Activated T-cell treated with anti-CD3 and anti-CD28 coated beads for 4 hours (primary cell): ENCODE measurements around the gene TJP3.
A peak's percentile ranks its signal among the peaks of the same experiment; 100 is the strongest.

ENCODE experiments used
- DNase-seq: peaks from one replicate; pipeline ENCODE4 v3.0.0-alpha.2; 2020

TJP3 gene

DNA sequence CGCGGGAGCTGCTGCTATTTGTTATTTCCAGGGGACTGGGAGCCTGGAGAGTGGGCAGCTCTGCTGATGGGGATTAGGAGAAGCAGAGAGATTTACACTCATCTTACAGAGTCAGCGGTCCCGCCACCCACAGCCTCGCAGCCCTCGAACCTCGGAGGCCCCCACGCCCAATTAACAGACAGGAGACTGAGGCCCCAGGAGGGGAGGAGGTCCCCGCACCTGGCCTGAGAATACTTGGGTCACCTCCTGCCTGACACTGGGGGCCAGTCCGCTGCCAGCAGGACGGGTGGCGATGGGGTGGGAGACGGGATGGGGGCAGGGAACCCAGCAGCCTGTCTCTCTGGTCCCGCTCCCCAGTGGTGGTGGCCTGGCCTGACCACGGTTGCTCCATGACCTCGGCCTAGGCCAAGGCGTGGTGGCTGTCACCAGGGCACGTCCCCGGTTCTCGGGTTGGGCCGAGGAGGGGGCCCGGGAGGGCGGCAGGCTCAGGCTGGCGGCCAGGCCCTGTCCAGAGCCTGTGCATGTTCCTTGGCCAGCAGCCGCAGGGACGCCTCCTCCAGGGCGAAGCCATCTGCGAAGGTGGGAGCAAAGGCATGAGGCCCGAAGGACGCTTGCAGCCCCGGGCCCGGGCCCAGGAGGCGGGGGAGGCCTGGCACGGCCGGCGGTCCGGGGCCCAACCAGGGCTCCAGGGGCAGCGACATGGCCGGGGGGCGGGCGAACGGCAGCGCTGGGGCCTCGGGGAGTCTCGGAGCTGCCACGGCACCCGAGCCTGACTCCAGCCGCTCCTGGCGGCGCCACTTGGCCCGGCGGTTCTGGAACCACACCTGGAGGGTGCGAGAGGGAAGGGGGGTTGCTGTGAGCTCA, 62.2 kb downstream of the TJP3 start:
- DNase-seq = no peak

DNA sequence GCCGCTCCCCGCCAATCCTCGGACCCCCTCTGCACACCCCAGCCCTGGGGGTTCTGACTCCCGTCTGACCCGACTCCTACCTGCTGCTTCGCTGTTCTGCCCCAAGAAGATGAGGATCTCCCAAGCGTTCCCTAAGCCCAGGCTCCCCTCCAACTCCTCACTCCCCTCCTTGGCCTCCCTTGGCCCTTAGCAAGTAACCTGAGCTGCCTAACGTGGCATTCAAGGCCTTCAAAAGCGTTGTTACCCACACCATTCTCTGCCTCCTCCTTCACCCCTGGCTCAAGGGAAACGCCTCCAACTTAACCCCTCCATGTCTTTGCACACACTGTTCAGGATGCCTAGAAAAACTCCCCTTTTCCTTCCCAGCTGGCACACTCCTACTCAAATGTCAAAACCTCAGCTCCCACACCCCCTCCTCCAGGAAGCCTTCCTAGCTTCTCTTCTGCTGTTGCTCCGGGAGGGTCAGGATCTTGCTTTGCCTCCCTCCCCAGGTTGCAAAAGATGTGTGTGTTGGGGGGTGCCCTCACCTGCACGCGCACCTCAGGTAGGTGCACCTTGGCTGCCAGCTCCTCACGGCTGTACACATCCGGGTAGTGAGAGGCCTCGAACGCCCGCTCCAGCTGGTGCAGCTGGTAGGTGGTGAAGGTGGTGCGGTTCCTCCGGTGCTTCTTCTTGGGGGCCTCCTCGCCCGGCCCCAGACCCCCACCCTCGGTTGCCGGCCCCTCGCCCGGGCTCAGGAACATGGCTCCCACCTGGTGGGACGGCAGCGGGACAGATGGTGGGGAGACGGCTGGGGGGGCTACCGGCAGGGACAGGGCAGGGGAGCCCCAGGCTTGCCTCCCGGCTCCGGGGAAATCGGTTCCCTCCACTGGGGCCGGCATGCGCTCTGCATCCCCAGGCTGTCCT, 63.1 kb downstream of the TJP3 start:
- no peak for DNase-seq

DNA sequence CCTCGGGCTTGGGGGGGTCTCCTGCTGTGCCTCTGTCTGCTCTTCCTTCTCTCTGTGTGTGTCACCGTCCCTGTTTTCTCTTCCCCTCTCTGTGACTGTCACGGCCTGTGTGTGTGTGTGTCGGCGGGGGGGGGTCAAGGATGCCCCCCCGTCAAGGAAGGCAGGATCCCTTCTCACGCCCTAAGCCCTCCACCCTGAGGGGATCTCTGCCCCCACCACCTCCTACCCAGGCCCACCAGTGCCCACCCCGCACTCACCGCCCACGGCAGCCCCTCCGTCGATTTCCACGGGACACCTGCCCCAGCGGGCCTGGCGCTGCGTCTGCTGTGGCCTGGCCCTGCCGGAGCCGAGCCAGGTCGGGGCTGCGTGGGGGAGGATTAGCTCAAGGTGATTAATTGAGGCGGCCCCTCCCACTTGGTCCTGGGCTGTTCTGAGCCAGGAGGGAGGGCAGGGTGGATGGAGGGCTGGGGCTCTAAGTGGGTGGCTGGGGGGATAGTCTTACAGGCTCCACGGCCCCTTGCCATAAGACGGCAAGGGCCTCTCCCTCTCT, 63.8 kb downstream of the TJP3 start, which contains the start of gene RAX2:
Gene RAX2, minus strand, starts transcription at position 323 of the 550 bp plus-strand sequence. CDS start 486 bp downstream, outside the sequence.
- no peak for DNase-seq

DNA sequence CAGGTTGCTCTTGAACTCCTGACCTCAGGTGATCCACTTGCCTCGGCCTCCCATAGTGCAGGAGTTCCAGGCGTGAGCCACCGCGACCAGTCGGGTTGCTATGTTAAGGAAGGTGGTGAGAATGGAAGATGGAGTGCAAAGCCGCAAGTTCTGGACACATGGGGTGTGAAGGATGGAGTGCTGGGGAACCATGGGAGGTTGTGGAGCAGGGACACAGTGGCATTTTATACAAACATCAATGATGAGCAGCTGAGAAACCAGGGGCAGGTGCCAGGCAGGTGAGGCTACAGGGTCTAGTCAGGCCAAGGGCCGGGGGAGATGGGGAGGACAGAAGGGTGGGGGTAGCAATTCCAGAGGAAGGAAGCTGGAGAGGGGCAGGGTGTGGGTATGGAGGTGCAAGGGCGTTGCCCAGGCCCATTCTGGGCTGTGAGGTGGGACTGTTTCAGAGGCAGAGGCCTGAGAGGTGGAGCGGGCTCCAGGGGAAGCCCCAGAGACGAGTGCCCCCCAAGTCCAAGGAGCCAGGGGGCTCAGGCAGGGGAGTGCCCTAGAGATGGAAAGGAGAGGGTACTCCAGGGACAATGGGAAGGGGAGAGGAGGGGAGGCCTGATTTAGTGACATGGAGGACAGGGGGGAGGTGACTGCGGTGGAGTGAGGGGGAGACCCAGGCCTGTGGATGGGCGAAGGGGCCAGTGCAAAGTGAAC, 65.8 kb downstream of the TJP3 start:
- no peak for DNase-seq

DNA sequence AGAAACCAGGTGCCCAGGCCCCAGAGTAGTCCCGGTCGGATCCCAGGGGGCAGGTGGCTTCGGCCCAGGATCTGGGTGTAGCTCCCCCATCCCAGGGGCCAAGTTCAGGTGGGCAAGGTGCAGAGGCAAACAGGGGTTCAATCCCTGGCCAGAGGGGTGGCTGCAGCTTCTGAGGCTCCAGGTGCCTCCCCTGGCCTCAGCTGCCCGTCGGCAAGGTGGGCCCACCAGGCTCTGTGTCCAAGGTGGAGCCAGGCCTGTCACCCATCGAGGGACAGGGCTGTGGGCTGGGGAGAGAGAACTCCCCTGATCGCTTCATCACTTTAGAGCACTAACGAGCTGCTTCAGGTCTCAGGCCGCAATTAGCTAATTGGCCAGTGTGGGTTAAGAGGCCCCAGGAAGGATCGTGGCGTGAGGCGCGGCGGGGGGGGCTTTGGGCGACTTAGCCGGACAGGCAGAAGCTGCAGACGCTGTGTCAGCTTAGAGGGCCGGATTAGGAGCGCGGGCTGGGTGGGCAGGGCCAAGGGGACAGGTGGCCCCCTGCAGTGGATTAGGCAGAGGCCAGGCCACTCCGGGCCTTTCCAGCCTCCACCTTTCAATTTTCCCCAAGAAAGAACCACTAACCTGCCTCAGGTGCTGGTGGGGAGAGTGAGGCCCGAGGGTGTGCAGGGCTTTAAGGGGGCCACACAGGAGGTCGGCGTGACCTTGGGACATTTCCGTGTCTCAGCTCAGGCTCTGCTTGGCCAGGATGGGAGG, 66.6 kb downstream of the TJP3 start:
- no peak for DNase-seq

DNA sequence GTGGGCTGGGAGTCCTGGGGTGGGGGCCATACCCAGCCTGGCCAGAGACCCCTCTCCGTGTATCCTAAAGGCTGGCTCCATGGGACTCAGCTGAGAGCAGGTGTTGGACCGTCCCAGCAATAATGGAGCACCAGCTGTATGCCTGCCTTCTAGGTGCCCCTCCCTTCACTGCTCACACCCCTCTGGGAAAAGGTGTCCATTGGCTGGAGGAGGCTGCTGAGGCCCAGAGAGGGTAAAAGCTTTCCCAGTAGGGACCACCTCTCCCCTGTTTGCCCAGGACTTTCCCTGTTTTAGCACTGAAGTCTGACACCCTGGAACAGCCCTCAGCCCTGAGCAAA, 67.2 kb downstream of the TJP3 start:
- no peak for DNase-seq

DNA sequence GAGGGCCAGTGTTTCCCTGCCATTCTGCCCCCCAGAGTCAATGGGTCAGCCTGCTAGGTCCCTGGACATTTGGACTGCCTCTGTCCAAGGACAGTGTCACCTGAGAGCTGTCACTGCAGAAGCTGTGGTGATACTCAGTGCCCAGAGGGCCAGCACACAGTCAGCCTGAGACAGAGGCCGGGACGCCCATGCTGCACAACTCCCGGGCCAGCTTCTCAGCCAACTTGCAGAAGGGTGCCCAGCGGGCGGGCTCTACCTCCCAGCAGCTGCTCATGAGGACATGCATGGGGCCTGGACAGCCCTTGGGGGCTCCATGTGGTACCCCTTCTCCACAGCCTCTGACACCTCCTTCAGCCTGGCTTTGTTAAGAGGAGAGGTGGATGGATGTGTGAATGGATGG, 67.6 kb downstream of the TJP3 start:
- no peak for DNase-seq

DNA sequence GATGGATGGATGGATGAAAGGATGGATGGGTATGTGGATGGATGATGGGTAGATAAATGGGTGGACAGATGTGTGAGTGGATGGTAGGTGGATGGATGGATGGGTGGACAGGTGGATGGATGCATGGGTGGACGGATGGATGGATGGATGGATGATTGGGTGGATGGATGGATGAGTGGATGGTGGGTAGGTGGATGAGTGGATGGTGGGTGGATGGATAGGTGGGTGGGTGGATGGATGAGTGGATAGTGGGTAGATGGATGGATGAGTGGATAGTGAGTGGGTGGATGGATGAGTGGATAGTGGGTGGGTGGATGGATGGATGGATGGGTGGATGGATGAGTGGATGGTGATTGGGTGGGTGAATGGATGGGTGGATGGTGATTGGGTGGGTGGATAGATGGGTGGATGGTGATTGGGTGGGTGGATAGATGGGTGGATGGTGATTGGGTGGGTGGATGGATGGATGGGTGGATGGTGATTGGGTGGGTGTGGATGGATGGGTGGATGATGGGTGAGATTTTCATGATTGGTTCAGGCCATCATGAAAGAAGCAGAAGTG, 68.4 kb downstream of the TJP3 start:
- DNase-seq = no peak

DNA sequence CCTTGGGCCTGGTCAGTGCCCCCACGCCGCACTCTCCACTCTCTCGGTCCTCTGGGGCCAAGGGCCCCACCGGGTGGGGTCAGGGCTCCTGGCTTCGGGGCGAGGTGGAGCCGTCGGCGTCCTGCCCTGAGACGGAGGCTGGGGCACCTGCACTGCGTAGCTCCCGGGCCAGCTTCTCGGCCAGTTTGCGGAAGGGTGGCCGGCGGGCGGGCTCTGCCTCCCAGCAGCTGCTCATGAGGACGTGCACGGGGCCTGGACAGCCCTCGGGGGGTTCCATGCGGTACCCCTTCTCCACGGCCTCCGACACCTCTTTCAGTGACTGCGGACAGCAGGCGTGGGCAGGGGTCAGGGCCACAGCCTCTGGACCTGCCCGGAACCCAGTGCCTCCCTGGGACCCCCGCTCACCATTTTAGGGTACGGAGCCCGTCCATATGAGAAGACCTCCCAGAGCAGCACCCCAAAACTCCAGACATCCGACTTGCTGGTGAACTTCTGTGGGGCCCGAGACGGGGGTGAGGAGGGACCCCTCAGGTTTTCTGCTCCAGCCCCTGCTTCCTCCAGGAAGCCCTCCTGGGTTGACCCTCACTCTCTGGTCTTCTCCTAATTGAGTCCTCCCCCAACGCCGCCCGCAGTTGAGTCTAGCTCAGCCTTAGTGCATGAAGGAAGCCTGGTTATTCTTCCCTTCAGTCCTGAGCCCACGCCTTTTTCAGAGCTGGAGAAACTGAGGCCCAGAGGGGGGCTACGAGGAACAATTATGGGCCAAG, 70.1 kb downstream of the TJP3 start:
- DNase-seq = no peak

DNA sequence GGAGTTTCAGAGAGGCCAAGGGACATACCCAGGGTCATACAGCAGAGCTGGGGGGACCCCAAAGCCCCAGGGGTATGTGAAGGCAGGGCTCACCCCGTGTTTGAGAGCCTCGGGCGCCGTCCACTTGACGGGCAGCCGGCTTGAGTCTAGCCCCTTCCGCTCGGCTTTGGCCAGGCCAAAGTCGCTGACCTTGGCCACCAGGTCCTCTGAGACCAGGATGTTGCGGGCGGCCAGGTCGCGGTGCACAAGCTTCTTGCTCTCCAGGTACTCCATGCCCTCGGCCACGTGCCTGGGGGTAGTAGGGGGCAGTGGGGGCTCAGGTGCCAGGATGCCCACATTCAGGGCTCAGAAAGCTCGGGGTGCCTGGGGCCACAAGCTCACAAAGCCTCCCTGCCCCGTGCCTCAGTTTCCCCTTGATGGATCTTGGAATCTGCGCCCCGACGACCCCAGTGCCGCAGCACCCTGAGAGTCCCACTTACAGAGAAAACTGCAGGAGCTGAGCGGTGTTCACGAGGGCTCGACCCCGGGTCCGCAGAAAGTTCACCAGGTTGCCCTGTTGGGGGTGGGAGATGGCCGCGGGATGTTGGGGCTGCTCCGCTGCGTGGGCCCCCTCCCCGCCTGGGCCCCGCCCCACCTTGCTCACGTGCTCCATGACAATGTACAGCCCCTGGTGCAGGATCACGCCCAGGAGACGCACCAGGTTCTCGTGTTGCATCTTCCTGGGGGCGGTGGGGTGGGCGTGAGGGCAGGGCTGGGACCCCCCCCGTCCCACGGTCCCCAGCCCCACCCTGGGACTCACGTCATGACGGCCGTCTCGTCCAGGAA, 70.9 kb downstream of the TJP3 start:
- DNase-seq = no peak

DNA sequence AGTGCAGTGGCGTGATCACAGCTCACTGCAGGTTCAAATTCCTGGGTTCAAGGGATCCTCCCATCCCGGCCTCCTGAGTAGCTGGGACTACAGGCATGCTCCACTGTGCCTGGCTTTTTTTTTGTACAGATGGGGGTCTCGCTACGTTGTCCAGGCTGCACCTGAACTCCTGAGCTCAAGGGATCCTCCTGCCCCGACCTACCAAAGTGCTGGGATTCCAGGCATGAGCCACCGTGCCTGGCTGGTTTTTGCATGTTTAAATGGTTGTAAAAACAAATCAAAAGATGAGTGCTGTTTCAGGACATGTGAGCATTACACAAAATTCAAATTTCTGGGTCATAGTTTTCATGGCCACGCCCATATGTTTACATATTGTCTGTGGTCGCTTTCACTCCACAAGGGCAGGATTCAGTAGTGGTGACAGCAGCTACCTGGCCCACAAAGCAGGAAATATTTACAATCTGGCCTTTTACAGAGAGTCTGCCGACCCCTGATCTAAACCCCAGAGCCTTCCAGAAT, 72.7 kb downstream of the TJP3 start:
- no peak for DNase-seq

DNA sequence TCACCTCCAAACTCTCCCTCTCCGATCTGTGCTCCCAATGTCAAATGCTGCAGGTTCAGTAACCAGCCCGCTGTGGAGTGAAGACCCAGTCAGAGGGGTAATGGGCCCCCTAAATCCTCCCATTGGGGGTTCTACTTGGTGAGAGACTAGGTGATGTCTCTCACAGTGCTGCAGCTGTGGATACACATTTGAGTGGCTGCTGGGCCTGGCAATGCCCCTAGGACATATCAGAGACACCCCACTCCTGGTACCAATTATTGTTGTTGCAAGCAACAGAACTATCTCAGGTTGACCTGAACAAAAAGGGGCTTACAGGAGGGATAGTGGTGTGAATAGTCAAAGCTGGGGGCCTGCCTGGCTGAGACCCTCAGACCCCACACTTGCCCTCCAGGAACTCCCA, 73.4 kb downstream of the TJP3 start:
- DNase-seq = no peak

DNA sequence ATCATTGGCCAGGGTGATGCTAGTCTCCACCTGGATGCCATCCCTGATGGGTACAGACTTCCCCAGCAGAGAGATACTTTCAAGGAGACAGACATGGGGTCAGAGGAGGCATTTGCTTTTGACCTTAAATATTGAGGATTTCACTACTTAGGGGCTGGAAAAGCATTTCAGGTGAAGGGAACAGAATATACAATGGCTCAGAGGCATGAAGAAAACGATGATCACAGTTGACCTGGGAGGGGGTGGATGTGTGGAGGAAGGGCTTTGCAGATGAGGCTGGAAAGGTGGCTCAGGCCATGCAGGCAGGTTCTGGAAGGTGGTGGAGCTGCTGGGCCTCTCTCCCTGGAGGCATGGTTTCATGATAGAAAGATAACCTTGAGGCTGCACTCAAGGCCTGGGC, 74.1 kb downstream of the TJP3 start:
- no peak for DNase-seq

DNA sequence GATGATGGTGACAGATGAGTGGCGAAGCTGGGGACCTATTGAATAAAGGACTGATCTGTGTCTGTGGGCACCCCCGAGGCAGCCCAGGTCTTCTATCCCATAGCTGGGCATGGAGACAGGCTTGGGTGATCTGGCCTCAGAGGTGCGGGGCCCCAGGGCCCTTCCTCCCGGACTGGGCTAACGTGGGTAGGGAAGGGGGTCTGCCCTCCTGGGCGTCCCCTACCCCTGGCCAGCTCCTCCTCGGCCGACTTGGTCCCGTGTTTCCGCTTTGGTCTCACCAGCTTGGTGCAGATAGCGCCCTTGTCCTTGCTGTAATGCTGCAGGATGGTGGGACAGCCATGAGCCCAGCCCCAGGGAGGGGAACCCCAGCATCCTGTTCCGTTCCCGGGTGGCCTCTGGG, 74.7 kb downstream of the TJP3 start:
- DNase-seq = no peak

DNA sequence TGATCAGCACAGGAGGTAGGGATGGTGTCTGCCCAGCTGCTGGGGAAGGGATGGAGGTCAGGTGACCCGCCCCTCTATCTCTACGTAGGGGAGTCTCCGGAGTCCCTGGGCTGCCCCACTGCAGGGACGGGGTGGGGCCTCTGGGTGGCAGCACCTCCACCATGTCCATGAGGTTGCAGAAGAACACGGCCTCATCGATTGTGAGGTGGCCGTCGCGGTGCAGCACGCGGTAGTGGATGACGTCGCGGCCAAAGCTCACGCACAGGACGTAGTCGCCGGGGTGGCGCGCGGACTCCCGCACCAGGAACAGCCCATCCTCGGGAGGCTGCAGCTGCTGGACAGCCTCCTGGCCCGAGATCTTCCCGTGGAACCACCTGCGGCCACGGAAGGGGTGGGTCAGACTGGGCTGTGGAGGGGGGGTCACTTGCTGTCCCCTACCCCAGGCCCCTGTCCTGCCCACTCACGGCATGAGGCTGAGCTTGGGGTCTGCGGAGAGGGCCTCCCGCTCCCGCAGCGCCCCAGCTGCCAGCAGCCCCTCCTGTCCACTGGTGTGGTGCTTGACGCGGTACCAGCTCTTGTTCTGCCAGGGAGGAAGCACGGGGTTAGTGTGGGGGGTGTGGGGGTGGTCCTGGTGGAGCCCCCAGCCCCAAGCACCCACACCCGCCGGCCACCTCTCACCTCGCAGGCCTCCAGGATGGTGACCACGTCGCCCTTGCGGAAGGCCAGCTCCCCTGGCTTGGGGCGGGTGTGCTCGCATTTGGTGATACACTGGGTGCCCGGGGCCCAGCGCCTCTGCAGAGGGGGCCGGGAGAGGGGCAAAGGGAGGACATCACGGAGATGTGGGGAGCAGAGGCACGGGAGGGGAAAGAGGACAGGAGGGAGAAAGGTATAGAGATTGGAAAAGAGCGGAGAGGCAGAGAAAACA, 75.7 kb downstream of the TJP3 start:
- peak; percentile 32 for DNase-seq

DNA sequence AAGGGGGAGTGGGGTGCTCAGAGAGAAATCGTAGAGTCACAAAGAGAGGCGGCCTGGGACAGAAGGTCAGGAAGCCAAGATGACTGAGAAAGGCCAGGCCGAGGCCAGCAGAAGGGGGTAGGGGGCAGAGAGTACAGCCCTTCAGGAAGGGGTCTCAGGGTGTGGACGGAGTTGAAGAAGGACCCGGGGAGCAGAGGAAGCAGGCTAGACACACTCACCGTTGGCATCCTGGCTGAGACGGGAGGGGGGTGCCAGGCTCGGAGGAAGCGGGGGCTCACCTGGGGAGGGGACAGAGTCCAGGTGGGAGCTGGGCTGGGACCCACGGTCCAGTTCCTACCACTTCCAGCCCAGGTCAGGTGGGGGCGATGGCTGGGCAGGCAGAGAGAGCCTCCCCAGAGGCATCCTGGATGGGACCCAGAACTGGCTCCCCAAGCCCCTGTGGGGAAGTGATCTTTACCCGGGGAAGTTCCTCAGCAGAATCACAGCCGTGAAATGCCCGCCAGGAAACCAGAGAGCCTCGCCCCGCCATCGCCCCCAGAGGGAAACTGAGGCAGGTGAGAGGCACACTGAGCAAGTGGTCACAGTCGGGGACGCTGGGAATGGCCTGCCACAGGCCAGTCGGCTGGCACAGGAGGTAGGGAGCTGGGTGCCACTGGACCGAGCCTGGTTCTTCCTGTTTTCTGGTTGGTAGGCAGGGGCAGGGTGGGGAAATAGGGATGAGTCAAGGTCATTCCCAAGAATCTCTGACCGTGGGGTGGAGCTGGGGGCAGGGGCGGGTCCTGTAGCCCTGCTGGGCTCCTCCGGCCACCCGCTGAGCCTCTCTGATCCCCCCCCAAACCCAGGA, 76.6 kb downstream of the TJP3 start:
- no peak for DNase-seq

DNA sequence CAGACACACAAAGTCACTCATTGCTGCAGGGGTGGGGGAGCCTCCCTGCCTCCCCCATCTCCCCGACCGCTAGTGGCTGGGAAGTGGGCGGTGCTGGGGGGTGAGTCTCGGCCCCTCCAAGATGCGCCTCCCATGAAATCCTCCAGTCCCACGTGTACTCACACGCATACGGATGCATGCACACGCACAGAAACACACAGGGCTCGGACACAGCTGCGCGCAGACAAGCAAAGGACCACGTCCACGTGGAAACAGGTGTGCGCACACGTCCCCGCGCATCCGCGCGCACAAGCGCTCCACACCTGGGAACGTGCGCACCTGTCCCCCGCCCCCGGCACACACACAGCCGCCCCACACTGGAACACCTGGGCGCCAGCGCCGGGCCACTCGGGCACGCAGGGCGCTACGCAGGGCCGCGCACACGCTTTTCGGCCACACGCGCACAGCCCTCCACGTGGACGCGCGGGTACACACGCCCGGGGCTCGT, 77.3 kb downstream of the TJP3 start:
- DNase-seq = peak; percentile 46
